Activated CD4-positive, alpha-beta T cell treated with anti-CD3 and anti-CD28 coated beads, Interleukin-10, Interleukin-2, amounts not matched to agents 100 ng/mL and 50 ng/mL, durations not matched to agents 16 hours and 8 hours (primary cell): Measurements from ENCODE around the gene DHRS7.
A peak's percentile ranks its signal among the peaks of the same experiment; 100 is the strongest.
"Not testable (repeated sequence)": the region's sequence is repeated elsewhere in the genome, so short reads cannot be mapped to it uniquely, and the experiment has no call there.

Experiments used
- DNase-seq: peaks from one replicate; pipeline ENCODE4 v3.0.0-alpha.2; 2020

DHRS7 gene

DNA sequence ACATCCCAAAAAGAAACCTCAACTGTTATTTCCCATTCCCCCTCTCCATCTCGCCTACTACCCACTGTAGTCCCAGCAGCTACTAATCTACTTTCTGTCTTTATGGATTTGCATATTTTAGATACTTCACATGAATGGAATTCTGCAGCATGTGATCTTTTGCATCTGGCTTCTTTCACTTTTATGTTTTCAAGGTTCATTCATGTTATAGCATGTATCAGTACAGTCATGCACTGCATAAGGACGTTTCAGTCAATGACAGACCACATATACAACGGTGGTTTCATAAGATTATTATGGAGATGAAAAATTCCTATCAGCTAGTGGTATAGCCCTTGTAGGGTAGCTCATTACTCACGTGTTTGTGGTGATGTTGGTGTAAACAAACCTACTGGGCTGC lies 49.0 kb downstream of the DHRS7 start:
- no peak for DNase-seq

GRCh38 chr14:60114881-60115280 lies 50.3 kb downstream of the DHRS7 start:
- no peak for DNase-seq

GRCh38 chr14:60111732-60112131 lies 53.5 kb downstream of the DHRS7 start:
- no peak for DNase-seq

- no peak for DNase-seq
Observed at GRCh38 chr14:60107477-60107876, 57.7 kb downstream of the DHRS7 start.

DNA sequence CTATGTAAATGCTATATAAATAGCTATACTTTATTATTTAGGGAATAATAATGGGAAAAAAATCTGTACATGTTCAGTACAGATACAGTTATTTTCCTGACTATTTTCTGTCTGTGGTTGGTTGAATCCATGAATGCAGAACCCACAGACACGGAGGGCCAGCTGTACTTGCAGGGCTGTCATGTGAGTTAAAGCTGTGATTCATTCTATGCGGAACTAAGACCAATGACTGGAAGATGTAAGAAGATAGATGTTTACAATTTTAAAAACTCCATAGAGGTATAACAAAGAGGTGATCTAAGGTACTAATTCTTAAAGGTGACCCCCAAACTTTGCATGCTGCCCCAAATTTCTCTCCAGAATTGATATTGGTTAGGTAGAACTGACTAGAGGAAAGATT lies 58.9 kb downstream of the DHRS7 start:
- DNase-seq, result no peak

DNA sequence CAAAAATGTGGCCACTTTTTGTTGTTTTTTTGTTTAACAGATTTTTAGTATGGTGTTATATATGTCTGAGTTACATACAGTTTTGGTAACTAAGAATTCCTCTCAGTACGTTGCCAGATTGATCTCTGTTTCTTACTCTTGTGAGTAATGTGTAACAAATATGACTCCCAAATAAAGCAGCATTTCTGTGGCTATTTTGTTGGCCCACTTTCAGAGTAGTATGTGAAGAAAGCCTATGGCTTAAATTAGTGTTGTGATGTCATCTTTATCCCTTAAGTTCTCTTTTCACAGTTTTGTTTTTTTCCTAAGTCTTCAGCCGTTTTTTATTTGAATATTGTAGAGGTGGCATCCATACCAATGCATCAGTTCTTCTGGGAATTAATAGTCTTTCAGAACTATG lies 62.8 kb downstream of the DHRS7 start:
- DNase-seq, result no peak

GRCh38 chr14:60101786-60102185 lies 63.4 kb downstream of the DHRS7 start:
- no peak for DNase-seq

- not testable (repeated sequence) for DNase-seq
Observed at GRCh38 chr14:60099855-60100254, 65.3 kb downstream of the DHRS7 start.

DNA sequence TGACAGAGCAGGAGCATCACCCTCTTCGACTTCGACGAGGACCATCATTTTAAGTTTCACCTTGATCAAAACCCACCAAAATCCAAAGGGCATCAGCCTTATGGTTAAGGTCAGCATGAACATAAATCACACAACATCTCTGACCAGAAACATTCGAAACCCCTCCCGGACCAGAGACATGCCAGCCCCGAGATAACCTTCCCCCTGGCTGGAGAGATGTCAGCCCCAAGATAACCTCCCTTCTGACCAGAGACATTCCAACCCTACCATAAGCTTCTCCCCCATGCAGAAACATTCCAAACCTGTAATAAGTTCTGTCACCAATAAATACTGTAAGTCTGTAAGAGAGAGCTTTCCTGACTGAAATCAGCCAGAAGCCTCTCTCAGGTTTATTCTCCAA lies 67.2 kb downstream of the DHRS7 start:
- DNase-seq, result no peak

GRCh38 chr14:60095781-60096450 lies 69.3 kb downstream of the DHRS7 start:
- DNase-seq, result no peak

- no peak for DNase-seq
Observed at GRCh38 chr14:60095231-60095630, 70.0 kb downstream of the DHRS7 start.

GRCh38 chr14:60094306-60094897 lies 70.8 kb downstream of the DHRS7 start:
- DNase-seq, result peak; percentile 78
